HG02840 (cell line): ENCODE data around the gene GNB1.
A peak's percentile ranks its signal among the peaks of the same experiment; 100 is the strongest.

Experiments used
- ATAC-seq: cut with Tn5 transposase; IDR thresholded peaks from one replicate; pipeline ENCODE4 v1.9.1; 2021; ENCODE audit warnings: mild to moderate bottlenecking, moderate library complexity, moderate number of reproducible peaks; ENCODE audit not compliant: unreplicated experiment, low FRiP score

GNB1 gene

GRCh38 chr1:1922956-1923833 is 32.3 kb upstream of the GNB1 start:
- no peak for ATAC-seq

- ATAC-seq = no peak
These were observed 31.7 kb upstream of the GNB1 start for GRCh38 chr1:1922702-1922955.

GRCh38 chr1:1921901-1922701 is 31.2 kb upstream of the GNB1 start:
- ATAC-seq = no peak

DNA sequence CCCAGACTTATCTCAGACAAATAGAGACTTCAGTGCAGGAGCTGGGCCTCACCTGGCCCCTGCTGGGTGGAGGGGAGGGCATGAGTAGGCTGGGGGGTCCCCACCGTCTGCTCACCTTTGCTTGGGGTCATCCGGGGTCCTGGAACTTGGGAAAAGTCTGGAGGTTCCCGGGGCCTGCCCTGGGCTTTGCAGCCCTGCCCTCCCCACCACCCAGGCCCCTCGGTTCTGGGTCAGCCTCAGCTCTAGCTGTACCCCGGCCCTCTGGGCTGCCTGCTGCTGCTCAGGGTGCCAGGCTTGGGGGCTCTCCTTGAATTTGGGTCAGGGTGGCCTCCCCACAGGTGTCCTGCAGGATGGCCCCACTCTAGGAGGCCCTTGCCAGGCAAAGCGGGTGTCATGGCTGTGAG is 30.6 kb upstream of the GNB1 start:
- ATAC-seq = no peak

DNA sequence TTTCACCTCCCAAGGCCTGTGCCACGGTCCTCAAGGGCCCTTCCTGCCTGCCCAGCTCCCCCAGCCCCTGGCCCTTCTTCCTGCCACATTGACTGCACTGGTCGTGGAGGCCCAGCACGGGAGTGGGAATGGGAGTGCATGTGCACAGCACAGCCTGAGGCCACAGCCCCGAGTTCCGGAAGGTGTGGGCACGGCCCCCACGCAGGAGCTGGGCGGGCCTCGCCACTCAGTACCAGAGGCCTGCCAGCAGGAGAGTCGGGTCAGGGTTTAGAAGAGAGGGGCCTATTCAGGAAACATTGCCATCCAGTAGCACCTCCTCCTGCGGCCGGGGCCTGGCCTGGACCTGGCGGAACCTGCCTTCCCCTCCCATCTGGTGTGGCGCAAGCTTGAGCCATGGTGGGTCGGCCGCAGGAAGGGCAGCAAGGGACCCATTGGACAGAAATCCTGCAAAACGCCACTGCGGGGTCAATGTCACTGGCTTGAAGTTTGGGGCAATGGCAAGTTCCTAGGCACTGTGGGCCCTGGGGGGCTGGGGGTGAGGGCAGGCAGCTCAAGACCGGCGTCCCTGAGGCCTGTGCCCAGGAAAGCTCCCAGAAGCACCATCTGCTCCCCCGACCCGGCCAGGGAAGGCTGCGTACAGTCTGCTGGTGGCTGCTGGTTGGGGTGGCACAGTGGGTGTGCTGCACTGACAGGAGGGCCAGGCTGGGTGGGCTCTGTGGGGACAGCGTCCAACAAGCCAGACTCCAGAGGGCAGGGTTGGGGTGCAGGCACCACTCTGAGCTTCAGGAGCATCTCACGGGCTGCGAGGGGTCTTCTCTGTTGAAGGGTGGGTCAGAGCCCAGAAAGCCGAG is 29.9 kb upstream of the GNB1 start:
- no peak for ATAC-seq

- ATAC-seq = no peak
These were observed 29.2 kb upstream of the GNB1 start for GRCh38 chr1:1920057-1920607.

- ATAC-seq = peak; percentile 64
These were observed 28.6 kb upstream of the GNB1 start for GRCh38 chr1:1919304-1920056.

- peak; percentile 19 for ATAC-seq
These were observed 28.0 kb upstream of the GNB1 start, which contains the start of gene TMEM52 for GRCh38 chr1:1918901-1919303. Gene TMEM52, minus strand, starts transcription at chr1:1919279. Its CDS starts 14 bp downstream, at chr1:1919265.

GRCh38 chr1:1917995-1918900 is 27.4 kb upstream of the GNB1 start:
- no peak for ATAC-seq

- ATAC-seq = no peak
These were observed 26.6 kb upstream of the GNB1 start for GRCh38 chr1:1917304-1917976.

GRCh38 chr1:1916851-1917251 is 26.0 kb upstream of the GNB1 start:
- no peak for ATAC-seq

DNA sequence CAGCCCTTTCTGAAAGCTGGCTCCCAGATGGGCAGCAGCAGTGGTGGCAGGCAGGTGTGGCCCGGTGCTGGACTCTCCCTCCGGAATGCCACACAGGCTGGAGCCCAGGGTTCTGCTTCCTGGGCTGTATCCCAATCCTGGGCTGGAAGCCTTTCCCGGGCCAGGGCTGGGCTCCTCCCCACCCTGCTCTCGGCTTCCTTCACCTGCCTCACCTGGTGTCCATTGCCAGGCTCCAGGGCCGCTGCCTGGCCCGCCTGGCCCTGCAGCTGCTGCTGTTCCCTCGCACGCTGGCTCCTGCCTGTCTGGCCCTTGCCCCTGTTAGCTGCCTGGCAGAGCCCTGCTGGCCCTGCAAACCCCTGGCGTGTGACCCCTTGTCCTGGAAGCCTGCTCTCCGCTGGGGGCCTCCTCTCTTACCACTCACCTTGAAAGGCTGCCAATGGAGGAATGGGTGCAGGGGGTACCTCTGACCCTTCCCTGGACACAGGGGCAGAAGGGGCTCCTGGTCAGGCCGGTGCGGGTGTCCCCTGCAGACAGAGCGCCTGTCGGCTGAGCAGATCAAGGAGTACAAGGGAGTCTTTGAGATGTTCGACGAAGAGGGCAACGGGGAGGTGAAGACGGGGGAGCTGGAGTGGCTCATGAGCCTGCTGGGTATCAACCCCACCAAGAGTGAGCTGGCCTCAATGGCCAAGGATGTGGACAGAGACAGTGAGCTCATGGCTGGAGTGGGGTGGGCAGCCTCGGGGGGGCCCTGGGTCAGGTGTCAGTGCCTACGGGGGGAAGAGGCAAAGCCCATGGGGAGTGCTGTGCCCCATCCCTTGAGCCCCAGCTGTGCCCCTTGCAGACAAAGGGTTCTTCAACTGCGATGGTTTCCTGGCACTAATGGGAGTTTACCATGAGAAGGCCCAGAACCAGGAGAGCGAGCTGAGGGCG is 25.3 kb upstream of the GNB1 start:
- no peak for ATAC-seq

- no peak for ATAC-seq
These were observed 24.2 kb upstream of the GNB1 start, which contains the start of gene CALML6 for GRCh38 chr1:1914971-1915692. Gene CALML6, plus strand, starts transcription at chr1:1915260. Its CDS starts 21 bp downstream, at chr1:1915281.

DNA sequence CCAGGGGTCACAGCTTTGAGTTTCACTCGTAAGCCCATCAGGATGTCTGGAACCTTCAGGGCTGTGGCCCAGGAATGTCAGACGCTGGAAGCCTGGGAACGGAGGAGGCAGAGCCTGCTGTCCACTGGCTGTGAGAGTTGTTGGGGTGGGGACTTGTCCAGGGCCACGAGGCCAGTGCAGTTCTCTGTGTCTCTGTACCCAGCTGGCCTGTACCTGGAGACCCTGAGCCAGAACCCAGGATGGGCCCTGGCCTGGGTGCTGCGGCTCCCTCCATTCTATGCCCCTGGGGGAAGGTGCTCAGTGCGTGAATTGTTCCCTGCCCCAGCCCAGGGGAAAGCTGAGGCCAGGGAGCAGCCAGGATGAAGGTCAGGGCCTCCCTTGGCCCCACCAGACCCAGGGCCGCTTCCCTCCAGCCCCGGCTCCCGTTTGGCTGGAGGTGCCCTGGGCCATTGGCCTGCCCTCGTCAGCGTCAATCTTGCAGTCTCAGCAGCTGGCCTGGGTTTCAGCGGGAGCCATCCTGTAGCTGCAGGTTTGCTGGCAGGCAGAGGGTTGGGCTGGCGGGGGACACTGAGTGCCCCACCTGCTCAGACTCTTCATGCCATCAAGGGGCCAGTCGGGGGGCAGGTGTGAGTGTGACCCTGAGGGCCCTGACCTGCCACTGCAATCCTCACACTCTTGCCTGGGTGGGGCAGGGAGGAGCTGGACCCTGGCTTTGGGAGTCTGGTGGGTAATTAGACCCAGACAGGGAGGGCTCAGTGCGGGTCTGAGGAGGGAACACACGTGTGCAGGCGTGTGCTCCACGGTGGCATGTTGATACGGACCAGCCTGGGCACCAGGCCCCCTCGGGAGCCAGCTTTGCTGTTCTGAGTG is 23.4 kb upstream of the GNB1 start:
- no peak for ATAC-seq

- ATAC-seq = no peak
These were observed 20.6 kb upstream of the GNB1 start for GRCh38 chr1:1911350-1912041.
